ENCODE data around the gene GPRC5A. TPM values are rescaled to one million over a fixed set of nuclear protein-coding genes. Genes with fewer than 3 reads are reported as not detected.
A peak's percentile ranks its signal among the peaks of the same experiment; 100 is the strongest.

The GPRC5A gene
- total RNA-seq, 1 donor from 2014 or later: 4.0 TPM

GRCh38 chr12:12881151-12881909 lies 10.0 kb upstream of the GPRC5A start:
- Mint-ChIP-seq H3K27ac (peak overlapping the region; percentile 88), H3K4me1 (ENCODE audit: low read depth) (peaks cover 35% of the 10 kb centered on the region), H3K27me3 (peaks cover 10% of the 10 kb centered on the region), H3K36me3 (ENCODE audit: insufficient read depth) (no peaks in the 10 kb centered on the region), H3K9me3 (ENCODE audit: low read depth) (no peaks in the 10 kb centered on the region), H3K4me3 (ENCODE audit: low read depth) (peak overlapping the region; percentile 4)
- DNase-seq (ENCODE audit: low spot score, unreplicated experiment): no peak
- TF ChIP-seq CTCF (IDR thresholded peaks at IDR 0.05; ENCODE audit: unreplicated experiment): no peak

GRCh38 chr12:12882288-12882687 lies 9.1 kb upstream of the GPRC5A start:
- H3K36me3 Mint-ChIP-seq (ENCODE audit: insufficient read depth): no peaks in the 10 kb centered on the region
- no peak for DNase-seq (ENCODE audit: low spot score, unreplicated experiment)
- H3K27ac Mint-ChIP-seq: peak overlapping the region; percentile 75
- peaks cover 14% of the 10 kb centered on the region for H3K27me3 Mint-ChIP-seq
- H3K9me3 Mint-ChIP-seq (ENCODE audit: low read depth): no peaks in the 10 kb centered on the region
- H3K4me1 Mint-ChIP-seq (ENCODE audit: low read depth): peaks cover 33% of the 10 kb centered on the region
- no peak overlapping the region for H3K4me3 Mint-ChIP-seq (ENCODE audit: low read depth)
- TF ChIP-seq CTCF (IDR thresholded peaks at IDR 0.05; ENCODE audit: unreplicated experiment): no peak

- H3K27ac Mint-ChIP-seq: peak overlapping the region; percentile 75
- H3K9me3 Mint-ChIP-seq (ENCODE audit: low read depth): no peaks in the 10 kb centered on the region
- no peak for DNase-seq (ENCODE audit: low spot score, unreplicated experiment)
- no peak for TF ChIP-seq CTCF (IDR thresholded peaks at IDR 0.05; ENCODE audit: unreplicated experiment)
- peaks cover 29% of the 10 kb centered on the region for H3K4me1 Mint-ChIP-seq (ENCODE audit: low read depth)
- no peaks in the 10 kb centered on the region for H3K36me3 Mint-ChIP-seq (ENCODE audit: insufficient read depth)
- no peak overlapping the region for H3K4me3 Mint-ChIP-seq (ENCODE audit: low read depth)
- peaks cover 26% of the 10 kb centered on the region for H3K27me3 Mint-ChIP-seq
These were observed 7.9 kb upstream of the GPRC5A start for GRCh38 chr12:12883369-12884001.

GRCh38 chr12:12885096-12885792 lies 6.1 kb upstream of the GPRC5A start:
- no peak for DNase-seq (ENCODE audit: low spot score, unreplicated experiment)
- H3K27ac Mint-ChIP-seq: peak overlapping the region; percentile 12
- no peaks in the 10 kb centered on the region for H3K9me3 Mint-ChIP-seq (ENCODE audit: low read depth)
- peaks cover 32% of the 10 kb centered on the region for H3K4me1 Mint-ChIP-seq (ENCODE audit: low read depth)
- no peaks in the 10 kb centered on the region for H3K36me3 Mint-ChIP-seq (ENCODE audit: insufficient read depth)
- H3K27me3 Mint-ChIP-seq: peaks cover 41% of the 10 kb centered on the region
- H3K4me3 Mint-ChIP-seq (ENCODE audit: low read depth): no peak overlapping the region
- TF ChIP-seq CTCF (IDR thresholded peaks at IDR 0.05; ENCODE audit: unreplicated experiment): no peak

GRCh38 chr12:12887471-12887870 lies 3.9 kb upstream of the GPRC5A start:
- H3K36me3 Mint-ChIP-seq (ENCODE audit: insufficient read depth): no peaks in the 10 kb centered on the region
- H3K4me3 Mint-ChIP-seq (ENCODE audit: low read depth): no peak overlapping the region
- DNase-seq (ENCODE audit: low spot score, unreplicated experiment): no peak
- peaks cover 36% of the 10 kb centered on the region for H3K4me1 Mint-ChIP-seq (ENCODE audit: low read depth)
- H3K9me3 Mint-ChIP-seq (ENCODE audit: low read depth): no peaks in the 10 kb centered on the region
- H3K27ac Mint-ChIP-seq: no peak overlapping the region
- H3K27me3 Mint-ChIP-seq: peaks cover 60% of the 10 kb centered on the region
- TF ChIP-seq CTCF (IDR thresholded peaks at IDR 0.05; ENCODE audit: unreplicated experiment): no peak
